Breast epithelium (tissue), 3 donors: ENCODE results near the gene TRANK1.

Source experiments
- CTCF ChIP-seq, 3 donors: fragments of 450-650 bp; IDR thresholded peaks; one replicate each; pipeline ENCODE4 v1.5.1; 2016 to 2017; ENCODE audit warnings: antibody characterized with exemption in 3 of 3, mild to moderate bottlenecking in 3 of 3, moderate library complexity in 3 of 3
- POLR2A ChIP-seq: fragments of 450-650 bp; IDR thresholded peaks from one replicate; pipeline ENCODE4 v1.6.1; 2016; ENCODE audit warnings: antibody characterized with exemption, mild to moderate bottlenecking, moderate library complexity
- POLR2AphosphoS5 ChIP-seq, 3 donors: sonication (generic); formaldehyde crosslinking; IDR thresholded peaks; one replicate each; pipeline ENCODE4 v1.6.1; 2017; ENCODE audit warnings: antibody characterized with exemption in 3 of 3

DNA sequence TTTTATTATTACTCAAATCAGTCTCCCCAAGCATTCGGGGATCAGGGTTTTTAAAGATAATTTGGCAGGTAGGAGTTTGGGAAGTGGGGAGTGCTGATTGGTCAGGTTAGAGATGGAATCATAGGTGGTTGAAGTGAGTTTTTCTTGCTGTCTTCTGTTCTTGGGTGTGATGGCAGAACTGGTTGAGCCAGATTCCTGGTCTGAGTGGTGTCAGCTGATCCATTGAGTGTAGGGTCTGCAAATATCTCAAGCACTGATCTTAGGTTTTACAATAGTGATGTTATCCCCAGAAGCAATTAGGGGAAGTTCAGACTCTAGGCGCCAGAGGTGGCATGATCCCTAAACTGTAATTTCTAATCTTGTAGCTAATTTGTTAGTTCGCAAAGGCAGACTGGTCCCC, 20.6 kb upstream of the TRANK1 start:
- TF ChIP-seq CTCF (IDR thresholded peaks at IDR 0.05), result no peak
- TF ChIP-seq POLR2AphosphoS5 (IDR thresholded peaks at IDR 0.05), result no peak
- TF ChIP-seq POLR2A, result no peak
